OCI-LY7 (cell line): ENCODE results near the gene RNF208.

Experiments used
- EZH2phosphoT487 ChIP-seq: fragments of 200-600 bp; sonication (generic); IDR thresholded peaks from 2 replicates; pipeline ENCODE4 v1.6.1; 2018; ENCODE audit warnings: low read depth, borderline replicate concordance, mild to moderate bottlenecking, mixed run types, antibody characterized with exemption, low read length, moderate library complexity, mixed read lengths
- TF ChIP-seq, protein P1 (sequence below): fragments of 200-600 bp; sonication (generic); conservative IDR thresholded peaks from 2 replicates; pipeline ENCODE4 v1.5.1; 2014; ENCODE audit warnings: mild to moderate bottlenecking, antibody characterized with exemption, low read length, moderate library complexity, mixed read lengths

DNA sequence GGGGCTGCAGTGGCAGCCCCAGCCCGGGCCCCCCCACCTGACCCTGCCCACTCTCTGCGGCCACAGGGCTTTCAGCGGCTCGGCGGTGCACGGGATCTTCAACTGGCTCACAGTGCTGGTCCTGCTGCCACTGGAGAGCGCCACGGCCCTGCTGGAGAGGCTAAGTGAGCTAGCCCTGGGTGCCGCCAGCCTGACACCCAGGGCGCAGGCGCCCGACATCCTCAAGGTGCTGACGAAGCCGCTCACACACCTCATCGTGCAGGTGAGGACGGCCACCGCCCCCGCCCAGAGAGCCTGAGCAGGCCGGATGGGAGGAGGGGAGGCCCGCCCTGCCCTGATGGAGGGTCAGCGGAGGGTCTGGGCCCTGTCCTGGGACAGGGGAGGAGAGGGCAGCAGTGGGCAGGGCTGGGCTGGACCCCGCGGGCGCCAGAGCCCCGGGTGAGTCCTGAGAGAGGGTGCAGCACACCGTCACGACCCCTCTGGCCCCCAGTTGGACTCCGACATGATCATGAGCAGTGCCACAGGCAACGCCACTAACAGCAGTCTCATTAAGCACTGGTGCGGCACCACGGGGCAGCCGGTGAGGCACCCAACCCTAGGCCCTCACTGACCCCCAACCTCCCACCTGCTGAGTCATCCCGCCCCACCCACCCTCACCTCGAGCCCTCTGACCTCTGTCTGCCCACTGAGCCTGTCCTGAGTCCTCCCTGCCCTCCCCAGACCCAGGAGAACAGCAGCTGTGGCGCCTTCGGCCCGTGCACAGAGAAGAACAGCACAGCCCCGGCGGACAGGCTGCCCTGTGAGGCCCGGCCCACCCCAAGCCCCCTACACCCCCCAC lies 11.3 kb upstream of the RNF208 start:
- TF ChIP-seq, protein P1, sequence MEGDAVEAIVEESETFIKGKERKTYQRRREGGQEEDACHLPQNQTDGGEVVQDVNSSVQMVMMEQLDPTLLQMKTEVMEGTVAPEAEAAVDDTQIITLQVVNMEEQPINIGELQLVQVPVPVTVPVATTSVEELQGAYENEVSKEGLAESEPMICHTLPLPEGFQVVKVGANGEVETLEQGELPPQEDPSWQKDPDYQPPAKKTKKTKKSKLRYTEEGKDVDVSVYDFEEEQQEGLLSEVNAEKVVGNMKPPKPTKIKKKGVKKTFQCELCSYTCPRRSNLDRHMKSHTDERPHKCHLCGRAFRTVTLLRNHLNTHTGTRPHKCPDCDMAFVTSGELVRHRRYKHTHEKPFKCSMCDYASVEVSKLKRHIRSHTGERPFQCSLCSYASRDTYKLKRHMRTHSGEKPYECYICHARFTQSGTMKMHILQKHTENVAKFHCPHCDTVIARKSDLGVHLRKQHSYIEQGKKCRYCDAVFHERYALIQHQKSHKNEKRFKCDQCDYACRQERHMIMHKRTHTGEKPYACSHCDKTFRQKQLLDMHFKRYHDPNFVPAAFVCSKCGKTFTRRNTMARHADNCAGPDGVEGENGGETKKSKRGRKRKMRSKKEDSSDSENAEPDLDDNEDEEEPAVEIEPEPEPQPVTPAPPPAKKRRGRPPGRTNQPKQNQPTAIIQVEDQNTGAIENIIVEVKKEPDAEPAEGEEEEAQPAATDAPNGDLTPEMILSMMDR: no peak
- TF ChIP-seq EZH2phosphoT487: no peak
